Neural progenitor cell (in vitro differentiated cells): ENCODE data around the gene CAMK1D. TPM values are rescaled to one million over a fixed set of nuclear protein-coding genes. Genes with fewer than 3 reads are reported as not detected.

ENCODE experiments used
- DNase-seq: peaks from one replicate; pipeline ENCODE4 v3.0.0-alpha.2; 2016; ENCODE audit warnings: low spot score
- H2AFZ ChIP-seq: fragments of 200-600 bp; sonication (generic); replicated peaks from 2 replicates; pipeline ENCODE4 v1.6.1; 2016; ENCODE audit warnings: antibody characterized with exemption
- H3F3A ChIP-seq: fragments of 200-600 bp; sonication (generic); 2 replicates; pipeline ENCODE4 v1.6.1; 2016; ENCODE audit warnings: antibody characterized with exemption, low read depth
- H3K27ac ChIP-seq: fragments of 200-600 bp; sonication (generic); 2 replicates; pipeline ENCODE4 v1.5.1; 2016; ENCODE audit warnings: mild to moderate bottlenecking
- H3K27me3 ChIP-seq: fragments of 200-600 bp; sonication (generic); 2 replicates; pipeline ENCODE4 v1.6.1; 2016; ENCODE audit warnings: mild to moderate bottlenecking, moderate library complexity
- H3K36me3 ChIP-seq: fragments of 200-600 bp; sonication (generic); 2 replicates; pipeline ENCODE4 v1.5.1; 2016
- H3K4me1 ChIP-seq: fragments of 200-600 bp; sonication (generic); 2 replicates; pipeline ENCODE4 v1.6.1; 2016; ENCODE audit warnings: mixed run types
- H3K4me2 ChIP-seq: fragments of 200-600 bp; sonication (generic); 2 replicates; pipeline ENCODE4 v1.6.1; 2016
- H3K4me3 ChIP-seq: fragments of 200-600 bp; sonication (generic); 2 replicates; pipeline ENCODE4 v1.5.1; 2016
- H3K79me2 ChIP-seq: fragments of 200-600 bp; sonication (generic); 2 replicates; pipeline ENCODE4 v1.6.1; 2016; ENCODE audit warnings: low read depth
- H3K9ac ChIP-seq: fragments of 200-600 bp; sonication (generic); 2 replicates; pipeline ENCODE4 v1.6.1; 2016
- H3K9me3 ChIP-seq: fragments of 200-600 bp; sonication (generic); 2 replicates; pipeline ENCODE4 v1.5.1; 2016; ENCODE audit warnings: low read depth
- H4K20me1 ChIP-seq: fragments of 200-600 bp; sonication (generic); 2 replicates; pipeline ENCODE4 v1.6.1; 2016; ENCODE audit warnings: low read depth
- H3K27ac Mint-ChIP-seq: 3 replicates; pipeline ENCODE4 v1.8.0; 2021; ENCODE audit warnings: mixed read lengths
- H3K27me3 Mint-ChIP-seq: 2 replicates; pipeline ENCODE4 v1.8.0; 2022; ENCODE audit warnings: low read depth, mild to moderate bottlenecking, inconsistent platforms, moderate library complexity, mixed read lengths; ENCODE audit not compliant: insufficient read depth
- H3K36me3 Mint-ChIP-seq: 3 replicates; pipeline ENCODE4 v1.8.0; 2021; ENCODE audit warnings: mixed read lengths
- H3K4me1 Mint-ChIP-seq: 3 replicates; pipeline ENCODE4 v1.8.0; 2021; ENCODE audit warnings: mixed read lengths
- H3K4me3 Mint-ChIP-seq: 3 replicates; pipeline ENCODE4 v1.8.0; 2021; ENCODE audit warnings: mild to moderate bottlenecking, moderate library complexity, mixed read lengths
- H3K9me3 Mint-ChIP-seq: 3 replicates; pipeline ENCODE4 v1.8.0; 2020; ENCODE audit warnings: mixed read lengths
- CTCF ChIP-seq: fragments of 200-600 bp; sonication (generic); IDR thresholded peaks from 2 replicates; pipeline ENCODE4 v1.5.1; 2017; ENCODE audit warnings: antibody characterized with exemption, mild to moderate bottlenecking
- EZH2 ChIP-seq: fragments of 200-600 bp; sonication (generic); IDR thresholded peaks from 2 replicates; pipeline ENCODE4 v1.6.1; 2017; ENCODE audit warnings: antibody characterized with exemption, mild to moderate bottlenecking, moderate library complexity
- EZH2phosphoT487 ChIP-seq: fragments of 200-600 bp; sonication (generic); IDR thresholded peaks from 2 replicates; pipeline ENCODE4 v1.6.1; 2017; ENCODE audit warnings: antibody characterized with exemption
- total RNA-seq: library from RNA; depleted of rRNA; stranded (reverse); fragments of >200 nt; gene quantifications from 2 replicates; pipeline ENCODE4 v1.2.3, GENCODE V29; 2015; ENCODE audit warnings: low replicate concordance

The CAMK1D gene
- total RNA-seq, 1 donor from 2014 or later = 7.6 TPM

- Mint-ChIP-seq H3K27me3 (peaks cover 13% of the 10 kb centered on the region), H3K36me3 (no peaks in the 10 kb centered on the region), H3K4me3 (peak overlapping the region; percentile 98), H3K27ac (no peak overlapping the region), H3K4me1 (peaks cover 25% of the 10 kb centered on the region), H3K9me3 (peaks cover 3% of the 10 kb centered on the region)
- no peaks in the 10 kb centered on the region for H3K36me3 ChIP-seq
- peaks cover 24% of the 10 kb centered on the region for H3F3A ChIP-seq
- H4K20me1 ChIP-seq = peaks cover 12% of the 10 kb centered on the region
- TF ChIP-seq CTCF (no peak), EZH2 (peak; percentile 0)
- peak overlapping the region; percentile 95 for H2AFZ ChIP-seq
- H3K9me3 ChIP-seq = no peaks in the 10 kb centered on the region
- H3K27me3 ChIP-seq = peaks cover 44% of the 10 kb centered on the region
- DNase-seq = no peak
- peak overlapping the region; percentile 100 for H3K4me2 ChIP-seq
- peak overlapping the region; percentile 22 for H3K9ac ChIP-seq
- H3K4me3 ChIP-seq = peak overlapping the region; percentile 95
- peaks cover 19% of the 10 kb centered on the region for H3K4me1 ChIP-seq
- H3K27ac ChIP-seq = no peak overlapping the region
- H3K79me2 ChIP-seq = no peaks in the 10 kb centered on the region
Observed at GRCh38 chr10:12349629-12350166, 351 bp downstream of the CAMK1D start.

GRCh38 chr10:12350167-12350872 is 973 bp downstream of the CAMK1D start:
- peak overlapping the region; percentile 95 for H3K4me3 ChIP-seq
- DNase-seq = peak; percentile 70
- H2AFZ ChIP-seq = peak overlapping the region; percentile 95
- TF ChIP-seq EZH2phosphoT487 (no peak), CTCF (no peak), EZH2 (peak; percentile 48)
- H3K4me2 ChIP-seq = peak overlapping the region; percentile 100
- peak overlapping the region; percentile 98 for H3K4me3 Mint-ChIP-seq
- peaks cover 13% of the 10 kb centered on the region for H3K27me3 Mint-ChIP-seq
- no peaks in the 10 kb centered on the region for H3K79me2 ChIP-seq
- H3F3A ChIP-seq = peaks cover 24% of the 10 kb centered on the region
- H3K4me1 Mint-ChIP-seq = peaks cover 25% of the 10 kb centered on the region
- peaks cover 44% of the 10 kb centered on the region for H3K27me3 ChIP-seq
- H3K9me3 Mint-ChIP-seq = peaks cover 3% of the 10 kb centered on the region
- no peak overlapping the region for H3K27ac ChIP-seq
- H3K36me3 Mint-ChIP-seq = no peaks in the 10 kb centered on the region
- peaks cover 19% of the 10 kb centered on the region for H3K4me1 ChIP-seq
- peak overlapping the region; percentile 59 for H3K27ac Mint-ChIP-seq
- no peaks in the 10 kb centered on the region for H3K9me3 ChIP-seq
- peak overlapping the region; percentile 22 for H3K9ac ChIP-seq
- no peaks in the 10 kb centered on the region for H3K36me3 ChIP-seq
- H4K20me1 ChIP-seq = peaks cover 12% of the 10 kb centered on the region

GRCh38 chr10:12350925-12351324 is 1.6 kb downstream of the CAMK1D start:
- H3K4me1 Mint-ChIP-seq = peaks cover 30% of the 10 kb centered on the region
- peaks cover 3% of the 10 kb centered on the region for H3K9me3 Mint-ChIP-seq
- H3K36me3 Mint-ChIP-seq = no peaks in the 10 kb centered on the region
- peaks cover 13% of the 10 kb centered on the region for H3K27me3 Mint-ChIP-seq
- DNase-seq = peak; percentile 15
- H3K4me3 Mint-ChIP-seq = peak overlapping the region; percentile 98
- H3K4me1 ChIP-seq = peaks cover 19% of the 10 kb centered on the region
- no peak overlapping the region for H2AFZ ChIP-seq
- H3K79me2 ChIP-seq = no peaks in the 10 kb centered on the region
- peak overlapping the region; percentile 100 for H3K4me2 ChIP-seq
- no peaks in the 10 kb centered on the region for H3K9me3 ChIP-seq
- H3K4me3 ChIP-seq = peak overlapping the region; percentile 95
- no peaks in the 10 kb centered on the region for H3K36me3 ChIP-seq
- peaks cover 44% of the 10 kb centered on the region for H3K27me3 ChIP-seq
- peaks cover 24% of the 10 kb centered on the region for H3F3A ChIP-seq
- no peak overlapping the region for H3K9ac ChIP-seq
- TF ChIP-seq CTCF (no peak), EZH2phosphoT487 (no peak), EZH2 (no peak)
- H3K27ac Mint-ChIP-seq = no peak overlapping the region
- no peak overlapping the region for H3K27ac ChIP-seq
- H4K20me1 ChIP-seq = peaks cover 12% of the 10 kb centered on the region
